C4-2B (cell line): ENCODE measurements around the gene CASZ1.

Experiments used
- CTCF ChIP-seq: fragments of 450-650 bp; conservative IDR thresholded peaks from 2 replicates; pipeline ENCODE4 v1.5.1; 2017; ENCODE audit warnings: mild to moderate bottlenecking
- ZFX ChIP-seq: fragments of 450-650 bp; IDR thresholded peaks from 2 replicates; pipeline ENCODE4 v1.6.1; 2017

- TF ChIP-seq CTCF (no peak), ZFX (no peak)
Observed at GRCh38 chr1:10764296-10764798, 32.1 kb downstream of the CASZ1 start.
